ENCODE results near the gene SEC22A.

The SEC22A gene

GRCh38 chr3:123300583-123300982, 98.8 kb downstream of the SEC22A start:
- H3K36me3 ChIP-seq (ENCODE audit: low read depth) = no peaks in the 10 kb centered on the region
- no peak for ATAC-seq (ENCODE audit: low read depth)
- H3K4me3 ChIP-seq (ENCODE audit: severe bottlenecking) = no peak overlapping the region
- TF ChIP-seq CTCF (IDR thresholded peaks at IDR 0.05; ENCODE audit: poor library complexity, severe bottlenecking) = no peak
- no peaks in the 10 kb centered on the region for H3K4me1 ChIP-seq (ENCODE audit: insufficient read depth, poor library complexity, severe bottlenecking)
- DNase-seq (ENCODE audit: low spot score) = no peak
- H3K27me3 ChIP-seq (ENCODE audit: insufficient read depth, poor library complexity, severe bottlenecking) = no peaks in the 10 kb centered on the region
- no peak overlapping the region for H3K27ac ChIP-seq (ENCODE audit: poor library complexity, severe bottlenecking)
- H3K9me3 ChIP-seq (ENCODE audit: severe bottlenecking) = no peaks in the 10 kb centered on the region

GRCh38 chr3:123301331-123302184, 99.8 kb downstream of the SEC22A start:
- Histone ChIP-seq H3K4me1 (ENCODE audit: insufficient read depth, poor library complexity, severe bottlenecking) (no peaks in the 10 kb centered on the region), H3K27me3 (ENCODE audit: insufficient read depth, poor library complexity, severe bottlenecking) (no peaks in the 10 kb centered on the region), H3K36me3 (ENCODE audit: low read depth) (no peaks in the 10 kb centered on the region), H3K27ac (ENCODE audit: poor library complexity, severe bottlenecking) (no peak overlapping the region), H3K4me3 (ENCODE audit: severe bottlenecking) (no peak overlapping the region), H3K9me3 (ENCODE audit: severe bottlenecking) (no peaks in the 10 kb centered on the region)
- DNase-seq (ENCODE audit: low spot score) = no peak
- TF ChIP-seq CTCF (IDR thresholded peaks at IDR 0.05; ENCODE audit: poor library complexity, severe bottlenecking) = no peak
- no peak for ATAC-seq (ENCODE audit: low read depth)

GRCh38 chr3:123302961-123303360, 101.2 kb downstream of the SEC22A start:
- no peak for DNase-seq (ENCODE audit: low spot score)
- H3K4me3 ChIP-seq (ENCODE audit: severe bottlenecking) = no peak overlapping the region
- no peak for ATAC-seq (ENCODE audit: low read depth)
- H3K36me3 ChIP-seq (ENCODE audit: low read depth) = no peaks in the 10 kb centered on the region
- no peaks in the 10 kb centered on the region for H3K4me1 ChIP-seq (ENCODE audit: insufficient read depth, poor library complexity, severe bottlenecking)
- TF ChIP-seq CTCF (IDR thresholded peaks at IDR 0.05; ENCODE audit: poor library complexity, severe bottlenecking) = no peak
- H3K27ac ChIP-seq (ENCODE audit: poor library complexity, severe bottlenecking) = no peak overlapping the region
- H3K27me3 ChIP-seq (ENCODE audit: insufficient read depth, poor library complexity, severe bottlenecking) = no peaks in the 10 kb centered on the region
- H3K9me3 ChIP-seq (ENCODE audit: severe bottlenecking) = no peaks in the 10 kb centered on the region

- DNase-seq (ENCODE audit: low spot score) (no peak), ATAC-seq (ENCODE audit: low read depth) (no peak)
- Histone ChIP-seq H3K4me3 (ENCODE audit: severe bottlenecking) (no peak overlapping the region), H3K4me1 (ENCODE audit: insufficient read depth, poor library complexity, severe bottlenecking) (no peaks in the 10 kb centered on the region), H3K27ac (ENCODE audit: poor library complexity, severe bottlenecking) (no peak overlapping the region), H3K36me3 (ENCODE audit: low read depth) (no peaks in the 10 kb centered on the region), H3K27me3 (ENCODE audit: insufficient read depth, poor library complexity, severe bottlenecking) (no peaks in the 10 kb centered on the region), H3K9me3 (ENCODE audit: severe bottlenecking) (no peaks in the 10 kb centered on the region)
- TF ChIP-seq CTCF (IDR thresholded peaks at IDR 0.05; ENCODE audit: poor library complexity, severe bottlenecking) = no peak
Measured at GRCh38 chr3:123303976-123304560, 102.3 kb downstream of the SEC22A start.

- Histone ChIP-seq H3K27ac (ENCODE audit: poor library complexity, severe bottlenecking) (no peak overlapping the region), H3K9me3 (ENCODE audit: severe bottlenecking) (no peaks in the 10 kb centered on the region), H3K36me3 (ENCODE audit: low read depth) (no peaks in the 10 kb centered on the region), H3K4me3 (ENCODE audit: severe bottlenecking) (no peak overlapping the region), H3K27me3 (ENCODE audit: insufficient read depth, poor library complexity, severe bottlenecking) (no peaks in the 10 kb centered on the region), H3K4me1 (ENCODE audit: insufficient read depth, poor library complexity, severe bottlenecking) (no peaks in the 10 kb centered on the region)
- ATAC-seq (ENCODE audit: low read depth) = no peak
- no peak for DNase-seq (ENCODE audit: low spot score)
- TF ChIP-seq CTCF (IDR thresholded peaks at IDR 0.05; ENCODE audit: poor library complexity, severe bottlenecking) = no peak
Measured at GRCh38 chr3:123305192-123305591, 103.4 kb downstream of the SEC22A start.
